ENCODE measurements around the gene CTNND2. TPM values are rescaled to one million over a fixed set of nuclear protein-coding genes. Genes with fewer than 3 reads are reported as not detected.

CTNND2 gene
- total RNA-seq, 1 experiment from 2014 or later, result not detected

GRCh38 chr5:11305245-11305644 is 599.0 kb downstream of the CTNND2 start:
- Histone ChIP-seq H3K27me3 (replicated peaks; ENCODE audit: insufficient read depth, low read depth, low read length, poor library complexity) (no peaks in the 10 kb centered on the region), H3K27ac (ENCODE audit: low read depth, low read length, poor library complexity, severe bottlenecking) (no peak overlapping the region), H3K4me1 (ENCODE audit: insufficient read depth, low read length, poor library complexity, severe bottlenecking) (no peaks in the 10 kb centered on the region), H3K9me3 (ENCODE audit: low read depth, low read length, poor library complexity, severe bottlenecking) (no peaks in the 10 kb centered on the region), H3K4me3 (ENCODE audit: low read depth, low read length, poor library complexity, severe bottlenecking) (no peak overlapping the region), H3K36me3 (ENCODE audit: insufficient read depth, low read length, poor library complexity, severe bottlenecking) (no peaks in the 10 kb centered on the region)
- CTCF ChIA-PET, result no interaction called here
- TF ChIP-seq EZH2 (IDR thresholded peaks at IDR 0.05; ENCODE audit: borderline replicate concordance, low read depth, low read length, poor library complexity, severe bottlenecking) (no peak), CTCF (conservative IDR thresholded peaks at IDR 0.05; ENCODE audit: low read depth, low read length) (no peak)
- DNase-seq (ENCODE audit: low spot score), result no peak
- no TSS peak for BruUV-seq (replicated peaks)
- intact Hi-C loops (cut with micrococcal nuclease; ENCODE audit: unreplicated experiment), result no loop called here
- POLR2A ChIA-PET (ENCODE audit: low non-redundant PET), result no interaction called here

GRCh38 chr5:11304641-11305040 is 599.6 kb downstream of the CTNND2 start:
- H3K27me3 ChIP-seq (replicated peaks; ENCODE audit: insufficient read depth, low read depth, low read length, poor library complexity), result no peaks in the 10 kb centered on the region
- no peak overlapping the region for H3K4me3 ChIP-seq (ENCODE audit: low read depth, low read length, poor library complexity, severe bottlenecking)
- DNase-seq (ENCODE audit: low spot score), result no peak
- intact Hi-C loops (cut with micrococcal nuclease; ENCODE audit: unreplicated experiment), result no loop called here
- TF ChIP-seq EZH2 (IDR thresholded peaks at IDR 0.05; ENCODE audit: borderline replicate concordance, low read depth, low read length, poor library complexity, severe bottlenecking), result no peak
- no peak for TF ChIP-seq CTCF (conservative IDR thresholded peaks at IDR 0.05; ENCODE audit: low read depth, low read length)
- no peaks in the 10 kb centered on the region for H3K4me1 ChIP-seq (ENCODE audit: insufficient read depth, low read length, poor library complexity, severe bottlenecking)
- H3K9me3 ChIP-seq (ENCODE audit: low read depth, low read length, poor library complexity, severe bottlenecking), result no peaks in the 10 kb centered on the region
- CTCF ChIA-PET, result no interaction called here
- no peaks in the 10 kb centered on the region for H3K36me3 ChIP-seq (ENCODE audit: insufficient read depth, low read length, poor library complexity, severe bottlenecking)
- no peak overlapping the region for H3K27ac ChIP-seq (ENCODE audit: low read depth, low read length, poor library complexity, severe bottlenecking)
- POLR2A ChIA-PET (ENCODE audit: low non-redundant PET), result no interaction called here
- no TSS peak for BruUV-seq (replicated peaks)

- H3K9me3 ChIP-seq (ENCODE audit: low read depth, low read length, poor library complexity, severe bottlenecking), result no peaks in the 10 kb centered on the region
- no peaks in the 10 kb centered on the region for H3K27me3 ChIP-seq (replicated peaks; ENCODE audit: insufficient read depth, low read depth, low read length, poor library complexity)
- H3K36me3 ChIP-seq (ENCODE audit: insufficient read depth, low read length, poor library complexity, severe bottlenecking), result no peaks in the 10 kb centered on the region
- TF ChIP-seq CTCF (conservative IDR thresholded peaks at IDR 0.05; ENCODE audit: low read depth, low read length), result no peak
- TF ChIP-seq EZH2 (IDR thresholded peaks at IDR 0.05; ENCODE audit: borderline replicate concordance, low read depth, low read length, poor library complexity, severe bottlenecking), result no peak
- no peak overlapping the region for H3K27ac ChIP-seq (ENCODE audit: low read depth, low read length, poor library complexity, severe bottlenecking)
- POLR2A ChIA-PET (ENCODE audit: low non-redundant PET), result no interaction called here
- no TSS peak for BruUV-seq (replicated peaks)
- no peaks in the 10 kb centered on the region for H3K4me1 ChIP-seq (ENCODE audit: insufficient read depth, low read length, poor library complexity, severe bottlenecking)
- CTCF ChIA-PET, result no interaction called here
- intact Hi-C loops (cut with micrococcal nuclease; ENCODE audit: unreplicated experiment), result no loop called here
- H3K4me3 ChIP-seq (ENCODE audit: low read depth, low read length, poor library complexity, severe bottlenecking), result no peak overlapping the region
- no peak for DNase-seq (ENCODE audit: low spot score)
Observed at GRCh38 chr5:11302663-11303062, 601.6 kb downstream of the CTNND2 start.

Data from A673 (cell line).